IMR-90 (cell line): Measurements from ENCODE around the gene RHOT1. TPM values are rescaled to one million over a fixed set of nuclear protein-coding genes. Genes with fewer than 3 reads are reported as not detected.
"Not testable (repeated sequence)": the region's sequence is repeated elsewhere in the genome, so short reads cannot be mapped to it uniquely, and the experiment has no call there.

Source experiments
- ATAC-seq: fragments of 200-7000 bp; cut with Tn5 transposase; 2 replicates; pipeline ENCODE4 v1.9.1; 2020; ENCODE audit warnings: low read depth, mild to moderate bottlenecking, moderate library complexity
- BruUV-seq: library from RNA; stranded (reverse); fragments of 400-500 nt; replicated peaks from 2 replicates; lab custom pipeline; 2021; lab: Mats Ljungman, UMichigan
- CTCF ChIA-PET: fragments of 300-600 bp; formaldehyde crosslinking; extraction: SDS; loops from one replicate; lab custom pipeline; 2021; ENCODE audit warnings: antibody characterized with exemption; lab: Yijun Ruan, JAX
- POLR2A ChIA-PET: fragments of 300-600 bp; sonication (Branson Sonifier 250); formaldehyde crosslinking; loops from one replicate; lab custom pipeline; 2022; ENCODE audit warnings: antibody characterized with exemption; ENCODE audit not compliant: unreplicated experiment; lab: Charles Lee
- DNase-seq: peaks from one replicate; pipeline ENCODE4 v3.0.0; 2013
- H2AFZ ChIP-seq: replicated peaks from 2 replicates; pipeline ENCODE3; 2013; ENCODE audit warnings: low read length, mild to moderate bottlenecking; ENCODE audit not compliant: poor library complexity
- H2AK5ac ChIP-seq: 2 replicates; pipeline ENCODE4 v1.6.1; 2013; ENCODE audit warnings: low read depth, low read length, inconsistent platforms
- H2AK9ac ChIP-seq: replicated peaks from 2 replicates; pipeline ENCODE3; 2013; ENCODE audit warnings: mild to moderate bottlenecking, low read depth, low read length, moderate library complexity; ENCODE audit not compliant: poor library complexity
- H2BK120ac ChIP-seq: 2 replicates; pipeline ENCODE4 v1.6.1; 2013; ENCODE audit warnings: low read depth, low read length, inconsistent platforms
- H2BK15ac ChIP-seq: 3 replicates; pipeline ENCODE4 v1.6.1; 2013; ENCODE audit warnings: low read depth, low read length, inconsistent platforms
- H2BK20ac ChIP-seq: 2 replicates; pipeline ENCODE4 v1.6.1; 2013; ENCODE audit warnings: low read depth, mild to moderate bottlenecking, inconsistent platforms, low read length, moderate library complexity
- H2BK5ac ChIP-seq: 2 replicates; pipeline ENCODE4 v1.6.1; 2013; ENCODE audit warnings: mild to moderate bottlenecking, low read depth, low read length, inconsistent platforms; ENCODE audit not compliant: poor library complexity, severe bottlenecking
- H3K14ac ChIP-seq: replicated peaks from 2 replicates; pipeline ENCODE4 v1.6.1; 2013; ENCODE audit warnings: low read depth, low read length, inconsistent platforms
- H3K18ac ChIP-seq: 2 replicates; pipeline ENCODE4 v1.6.1; 2013; ENCODE audit warnings: low read depth, low read length, control low read depth
- H3K23ac ChIP-seq: 2 replicates; pipeline ENCODE4 v1.6.1; 2013; ENCODE audit warnings: low read depth, low read length, inconsistent platforms
- H3K27ac ChIP-seq: 2 replicates; pipeline ENCODE4 v1.5.1; 2013; ENCODE audit warnings: mild to moderate bottlenecking, control low read depth, low read length; ENCODE audit not compliant: insufficient read depth
- H3K27me3 ChIP-seq: 2 replicates; pipeline ENCODE4 v1.6.1; 2013; ENCODE audit warnings: low read length; ENCODE audit not compliant: control insufficient read depth, insufficient read depth
- H3K36me3 ChIP-seq: 2 replicates; pipeline ENCODE4 v1.6.1; 2013; ENCODE audit warnings: low read length, mixed read lengths; ENCODE audit not compliant: control insufficient read depth, insufficient read depth
- H3K4ac ChIP-seq: 2 replicates; pipeline ENCODE4 v1.6.1; 2013; ENCODE audit warnings: low read depth, low read length, inconsistent platforms
- H3K4me1 ChIP-seq: 2 replicates; pipeline ENCODE4 v1.6.1; 2013; ENCODE audit warnings: low read length, mixed read lengths; ENCODE audit not compliant: control insufficient read depth, insufficient read depth
- H3K4me2 ChIP-seq: 2 replicates; pipeline ENCODE4 v1.6.1; 2013; ENCODE audit warnings: low read depth, mild to moderate bottlenecking, control low read depth, low read length, moderate library complexity
- H3K4me3 ChIP-seq: 2 replicates; pipeline ENCODE4 v1.5.1; 2013; ENCODE audit warnings: low read depth, mild to moderate bottlenecking, control low read depth, low read length, moderate library complexity; ENCODE audit not compliant: insufficient read depth
- H3K56ac ChIP-seq: 2 replicates; pipeline ENCODE4 v1.6.1; 2013; ENCODE audit warnings: low read length, inconsistent platforms; ENCODE audit not compliant: insufficient read depth; ENCODE audit errors: extremely low read depth
- H3K79me1 ChIP-seq, 2 experiments: 2 replicates each; pipeline ENCODE4 v1.6.1; 2013; ENCODE audit warnings: low read length in 2 of 2, inconsistent platforms in 1 of 2, low read depth in 1 of 2
- H3K9ac ChIP-seq: 2 replicates; pipeline ENCODE4 v1.6.1; 2013; ENCODE audit warnings: low read depth, low read length, control low read depth
- H3K9me1 ChIP-seq: 2 replicates; pipeline ENCODE4 v1.6.1; 2013; ENCODE audit warnings: low read length, inconsistent platforms; ENCODE audit not compliant: insufficient read depth
- H3K9me3 ChIP-seq: 2 replicates; pipeline ENCODE4 v1.6.1; 2013; ENCODE audit warnings: low read length; ENCODE audit not compliant: control insufficient read depth, insufficient read depth
- H4K20me1 ChIP-seq: 2 replicates; pipeline ENCODE4 v1.6.1; 2013; ENCODE audit warnings: low read length, inconsistent platforms; ENCODE audit not compliant: insufficient read depth
- H4K5ac ChIP-seq: 2 replicates; pipeline ENCODE4 v1.6.1; 2013; ENCODE audit warnings: mild to moderate bottlenecking, low read depth, low read length, control low read depth
- H4K8ac ChIP-seq, 2 experiments: 2 replicates each; pipeline ENCODE4 v1.6.1; 2013; ENCODE audit warnings: low read depth in 2 of 2, low read length in 2 of 2, control low read depth in 1 of 2, inconsistent platforms in 1 of 2
- H4K91ac ChIP-seq: 2 replicates; pipeline ENCODE4 v1.6.1; 2013; ENCODE audit warnings: low read depth, low read length, inconsistent platforms; ENCODE audit not compliant: insufficient read depth
- RAD21 ChIP-seq: IDR thresholded peaks from 2 replicates; pipeline ENCODE4 v1.6.1; 2012; ENCODE audit warnings: low read length, improper control_type of control experiment
- WGBS, 2 experiments: methylation state at CpG; one replicate each; pipeline versions ENCODE4 v1.1.5 to v1.1.7; 2013; ENCODE audit warnings: missing lambda C conversion rate in 2 of 2; ENCODE audit not compliant: insufficient read length in 1 of 2; ENCODE audit errors: extremely low coverage in 2 of 2; 5-methylcytosine and 5-hydroxymethylcytosine counted together
- dilution Hi-C: fragments of 300-500 bp; cut with HindIII; formaldehyde crosslinking; loops from one replicate; pipeline ENCODE4 v1.14.3; 2018; ENCODE audit warnings: low sequenced_read_pairs; ENCODE audit not compliant: unreplicated experiment
- in situ Hi-C: fragments of 300-500 bp; cut with MboI; formaldehyde crosslinking; loops from 3 replicates; pipeline ENCODE4 v1.14.3; 2019; ENCODE audit warnings: low sequenced_read_pairs, inconsistent platforms, mixed read lengths
- intact Hi-C: fragments of 100-400 bp; cut with micrococcal nuclease; formaldehyde crosslinking; loops from 2 replicates; pipeline ENCODE4 v1.10.0; 2022
- polyA plus RNA-seq, 3 experiments: library from polyadenylated mRNA; depleted of rRNA; stranded (reverse); fragments of >200 nt; gene quantifications; 2 replicates each; pipeline ENCODE4 v1.2.3, GENCODE V29; 2012; ENCODE audit warnings: low replicate concordance in 1 of 3
- total RNA-seq: library from RNA; depleted of rRNA; stranded (reverse); fragments of >200 nt; gene quantifications from 2 replicates; pipeline ENCODE4 v1.2.3, GENCODE V29; 2012

The RHOT1 gene
- total and polyA plus RNA-seq, 2 of the 4 experiments (the other 2 are of a cell fraction) = 27.4 to 27.6 TPM

GRCh38 chr17:32135497-32136117, 6.7 kb upstream of the RHOT1 start:
- H3K4me3 ChIP-seq, H4K20me1 ChIP-seq, H3K27me3 ChIP-seq, H2BK5ac ChIP-seq, H3K14ac ChIP-seq, H4K5ac ChIP-seq, H3K23ac ChIP-seq, DNase-seq, intact Hi-C loops, H3K4me2 ChIP-seq, ATAC-seq, H4K91ac ChIP-seq, H3K18ac ChIP-seq, dilution Hi-C loops, H3K9me1 ChIP-seq, H2AFZ ChIP-seq, H3K27ac ChIP-seq, H3K79me1 ChIP-seq, H3K56ac ChIP-seq, H3K9me3 ChIP-seq, H2BK15ac ChIP-seq, H2BK20ac ChIP-seq, H3K9ac ChIP-seq, H3K4ac ChIP-seq, BruUV-seq, in situ Hi-C loops, H3K4me1 ChIP-seq, POLR2A ChIA-PET, H2AK5ac ChIP-seq, H2AK9ac ChIP-seq, H4K8ac ChIP-seq, H2BK120ac ChIP-seq, H3K36me3 ChIP-seq: not testable (repeated sequence)
- 0 out of 2 replicates have a peak, but pooled peaks have one; percentile 5 for TF ChIP-seq RAD21
- WGBS, 2 experiments = no CpG with 5 or more reads among the region's 14 CpGs
- CTCF ChIA-PET = interaction anchor here (1.1 kb wide), 1 partner anchor 129 kb away, joined by 6 read pairs; no protein-coding TSS in a partner anchor
